ENCODE data around the gene TTC28.
A peak's percentile ranks its signal among the peaks of the same experiment; 100 is the strongest.
"Not testable (repeated sequence)": the region's sequence is repeated elsewhere in the genome, so short reads cannot be mapped to it uniquely, and the experiment has no call there.

The TTC28 gene

DNA sequence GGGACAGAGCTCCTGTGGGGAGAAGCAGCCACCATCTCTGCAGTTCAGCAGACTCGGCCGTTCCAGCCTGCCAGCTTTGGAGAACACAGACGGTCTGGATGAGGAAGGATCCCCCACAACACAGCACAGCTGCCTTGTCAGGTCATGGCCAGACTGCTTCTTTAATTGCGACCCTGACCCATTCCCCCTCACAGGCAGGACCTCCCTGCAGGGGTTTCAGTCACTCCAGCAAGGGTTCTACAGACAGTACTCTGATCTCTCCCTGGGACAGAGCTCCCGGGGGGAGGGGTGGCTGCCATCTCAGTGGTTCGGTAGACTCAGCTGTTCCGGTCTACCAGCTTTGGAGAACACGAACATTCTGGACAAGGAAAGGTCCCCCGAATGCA lies 173.5 kb downstream of the TTC28 start:
- no peak overlapping the region for H3K27ac ChIP-seq
- DNase-seq (ENCODE audit: low read depth, low spot score), result no peak

DNA sequence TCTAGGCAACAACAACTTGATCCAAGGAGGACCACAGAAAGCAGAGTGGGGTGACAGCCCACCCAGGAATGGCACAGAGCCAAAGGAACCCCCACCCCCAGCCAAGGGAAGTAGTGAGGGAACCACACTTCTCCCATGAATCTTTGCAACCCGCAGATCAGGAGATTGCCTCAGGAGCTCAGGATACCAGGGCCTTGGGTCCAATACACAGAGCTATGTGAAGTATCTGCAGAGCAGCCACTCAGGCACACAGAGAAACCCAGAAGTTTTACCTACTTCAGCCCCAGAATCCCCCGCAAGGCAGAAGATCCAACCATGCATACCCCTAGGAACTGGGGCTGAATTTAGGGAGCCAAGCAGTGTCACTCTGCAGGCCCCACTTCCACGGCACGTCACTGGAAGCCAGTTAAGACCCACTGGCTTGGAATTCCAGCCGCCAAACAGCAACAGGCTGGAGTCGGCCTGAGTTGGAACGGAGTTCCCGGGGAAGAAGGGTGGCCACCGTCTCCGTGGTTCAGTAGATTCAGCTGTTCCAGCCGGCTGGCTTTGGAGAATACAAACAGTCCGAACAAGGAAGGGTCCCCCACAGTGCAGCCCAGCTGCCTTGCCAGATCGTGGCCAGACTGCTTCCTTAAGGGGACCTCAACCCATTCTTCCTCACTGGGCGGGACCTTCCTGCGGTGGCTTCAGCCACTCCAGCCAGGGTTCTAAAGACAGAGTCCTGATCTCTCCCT lies 174.1 kb downstream of the TTC28 start:
- no peak for DNase-seq (ENCODE audit: low read depth, low spot score)
- H3K27ac ChIP-seq, result no peak overlapping the region

DNA sequence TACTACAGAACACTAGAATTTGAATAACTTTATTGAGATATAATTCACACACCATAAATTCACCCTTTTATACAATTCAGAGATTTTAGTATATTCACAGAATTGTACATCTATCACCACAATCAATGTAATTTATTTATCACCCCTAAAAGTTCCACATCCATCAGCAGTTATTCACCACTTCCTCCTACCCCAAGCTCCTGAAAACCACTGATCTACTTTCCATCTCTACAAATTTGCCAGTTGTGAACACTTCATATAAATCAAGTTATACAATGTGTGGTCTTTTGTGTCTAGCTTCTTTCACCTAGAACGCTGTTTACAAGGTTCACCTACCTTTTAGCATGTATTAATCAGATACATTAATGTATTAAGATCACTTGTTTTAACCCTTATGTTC lies 179.6 kb downstream of the TTC28 start:
- H3K27ac ChIP-seq, result no peak overlapping the region
- DNase-seq (ENCODE audit: low read depth, low spot score), result no peak

DNA sequence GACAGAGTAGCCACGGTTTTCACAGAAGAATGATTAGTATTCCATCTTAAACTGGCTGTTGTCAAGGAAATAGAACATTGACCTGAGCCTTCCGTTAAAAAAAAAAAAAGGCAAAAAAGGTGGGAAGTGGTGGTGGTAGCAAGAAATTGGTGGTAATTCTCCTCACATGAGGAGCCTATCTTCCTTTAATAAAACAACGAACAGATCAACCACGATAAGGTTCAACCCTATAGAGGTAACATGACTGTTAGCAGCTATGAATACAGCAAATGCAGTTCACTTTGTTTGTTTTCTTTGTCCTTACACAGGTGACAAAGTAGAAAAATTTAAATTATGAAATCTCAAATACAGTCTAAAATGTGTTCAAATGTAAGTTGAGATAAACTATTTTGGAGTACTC lies 181.6 kb downstream of the TTC28 start:
- H3K27ac ChIP-seq, result no peak overlapping the region
- DNase-seq (ENCODE audit: low read depth, low spot score), result no peak

DNA sequence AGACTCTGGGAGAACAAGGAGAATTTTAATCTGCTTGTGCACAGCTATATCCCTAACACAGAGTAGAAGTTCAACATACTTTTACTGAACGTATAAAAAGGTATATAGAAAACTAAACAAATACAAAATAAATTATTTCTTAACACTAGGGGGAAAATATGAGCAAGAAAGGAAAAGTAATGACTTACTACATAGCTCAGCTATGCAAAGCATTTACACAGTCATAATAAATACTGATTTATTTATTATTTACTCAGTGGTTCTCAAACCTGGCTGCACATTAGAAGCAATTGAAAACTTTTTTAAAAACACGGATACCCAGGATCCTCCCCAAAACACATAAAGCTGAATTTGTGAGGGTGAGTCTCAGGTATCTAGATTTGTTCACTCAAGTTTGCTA lies 182.5 kb downstream of the TTC28 start:
- no peak overlapping the region for H3K27ac ChIP-seq
- DNase-seq (ENCODE audit: low read depth, low spot score), result no peak

DNA sequence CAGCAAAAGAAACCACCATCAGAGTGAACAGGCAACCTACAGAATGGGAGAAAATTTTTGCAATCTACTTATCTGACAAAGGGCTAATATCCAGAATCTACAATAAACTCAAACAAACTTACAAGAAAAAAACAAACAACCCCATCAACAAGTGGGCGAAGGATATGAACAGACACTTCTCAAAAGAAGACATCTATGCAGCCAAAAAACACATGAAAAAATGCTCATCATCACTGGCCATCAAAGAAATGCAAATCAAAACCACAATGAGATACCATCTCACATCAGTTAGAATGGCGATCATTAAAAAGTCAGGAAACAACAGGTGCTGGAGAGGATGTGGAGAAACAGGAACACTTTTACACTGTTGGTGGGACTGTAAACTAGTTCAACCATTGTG lies 188.4 kb downstream of the TTC28 start:
- not testable (repeated sequence) for DNase-seq (ENCODE audit: low read depth, low spot score); H3K27ac ChIP-seq

DNA sequence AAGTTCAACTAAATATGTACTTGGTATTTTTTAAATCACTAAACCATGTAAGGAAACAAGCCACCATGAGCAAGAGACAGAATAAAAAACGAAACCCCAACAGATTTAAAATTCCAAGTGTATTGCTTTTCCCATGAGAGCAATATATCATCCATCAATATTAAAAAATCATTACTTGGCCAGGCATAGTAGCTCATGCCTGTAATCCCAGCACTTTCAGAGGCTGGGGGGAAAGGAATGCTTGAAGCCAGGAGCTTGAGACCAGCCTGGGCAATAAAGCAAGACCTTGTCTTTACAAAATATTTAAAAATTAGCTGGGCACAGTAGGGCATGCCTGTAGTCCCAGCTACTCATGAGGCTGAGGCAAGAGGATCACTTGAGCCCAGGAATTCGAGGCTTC lies 190.8 kb downstream of the TTC28 start:
- no peak for DNase-seq (ENCODE audit: low read depth, low spot score)
- H3K27ac ChIP-seq, result no peak overlapping the region

DNA sequence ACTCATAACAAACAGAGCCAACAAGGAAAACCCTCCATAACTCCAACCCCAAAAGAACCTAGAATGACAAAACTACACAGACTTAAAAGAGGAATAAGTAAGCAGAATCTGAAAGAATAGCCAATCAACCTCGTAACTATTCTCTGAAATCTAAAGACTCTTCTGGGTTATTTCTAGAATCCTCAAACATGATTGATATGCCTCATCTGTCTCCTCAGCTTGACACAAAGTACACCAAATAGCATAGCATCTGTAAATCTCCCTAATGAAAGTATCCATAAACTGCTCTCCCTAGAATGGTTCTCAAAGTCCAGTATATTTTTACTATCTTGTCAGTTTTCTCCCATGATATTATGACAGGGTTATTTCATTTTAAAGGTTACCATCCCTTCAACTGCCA lies 195.0 kb downstream of the TTC28 start:
- no peak for DNase-seq (ENCODE audit: low read depth, low spot score)
- H3K27ac ChIP-seq, result no peak overlapping the region

DNA sequence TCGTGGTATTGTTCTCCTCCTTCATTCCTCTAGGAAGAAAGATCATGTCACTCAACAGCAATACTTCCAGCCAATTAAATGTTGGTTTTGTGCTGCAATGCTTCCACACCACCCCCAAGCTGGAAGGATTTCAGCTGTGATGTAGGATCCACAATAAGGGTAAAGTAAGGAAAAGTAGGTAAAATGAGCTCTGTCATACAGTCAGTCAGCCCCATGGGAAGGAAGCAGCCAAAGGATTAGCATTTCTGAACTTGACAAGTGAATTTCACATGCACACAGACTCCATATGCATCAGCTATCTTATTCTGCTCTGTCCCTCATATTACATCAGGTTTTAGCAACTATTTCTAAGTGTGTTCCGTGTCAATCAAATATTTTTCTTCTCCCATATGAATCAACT lies 197.9 kb downstream of the TTC28 start:
- DNase-seq (ENCODE audit: low read depth, low spot score), result no peak
- H3K27ac ChIP-seq, result no peak overlapping the region

DNA sequence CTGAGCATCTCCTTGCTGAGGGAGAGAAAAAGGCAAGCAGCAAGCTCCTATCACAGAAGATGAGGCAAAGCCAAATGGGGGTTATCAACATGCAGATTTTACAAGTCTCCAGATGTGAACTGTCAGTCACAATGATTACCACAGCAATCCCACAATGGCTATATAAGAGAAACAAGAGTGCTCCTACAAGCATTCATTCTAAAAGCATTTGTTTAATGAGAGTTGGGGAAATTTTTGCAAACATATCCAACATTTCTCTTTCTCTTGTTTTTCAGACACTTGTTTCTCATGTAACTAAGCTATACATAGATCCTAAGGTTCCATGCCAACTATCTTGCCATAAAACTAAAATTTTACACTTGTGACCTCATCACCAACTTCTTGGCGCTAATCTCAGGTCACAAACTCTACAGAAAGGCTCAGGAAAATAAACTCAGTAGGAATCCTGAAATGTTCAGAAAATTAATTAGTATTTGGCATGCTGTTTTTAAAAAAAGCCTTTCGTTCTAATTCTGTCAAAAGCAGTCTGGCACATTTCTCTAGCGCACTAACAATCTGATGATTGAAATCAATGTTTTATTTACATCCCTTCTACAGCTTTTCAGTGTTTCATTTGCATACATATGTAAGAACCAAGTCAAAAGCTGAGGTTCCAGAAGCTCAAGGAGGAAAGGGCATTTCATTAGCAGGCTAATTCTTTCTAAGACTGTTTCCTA lies 199.5 kb downstream of the TTC28 start:
- DNase-seq (ENCODE audit: low read depth, low spot score), result no peak
- H3K27ac ChIP-seq, result no peak overlapping the region

DNA sequence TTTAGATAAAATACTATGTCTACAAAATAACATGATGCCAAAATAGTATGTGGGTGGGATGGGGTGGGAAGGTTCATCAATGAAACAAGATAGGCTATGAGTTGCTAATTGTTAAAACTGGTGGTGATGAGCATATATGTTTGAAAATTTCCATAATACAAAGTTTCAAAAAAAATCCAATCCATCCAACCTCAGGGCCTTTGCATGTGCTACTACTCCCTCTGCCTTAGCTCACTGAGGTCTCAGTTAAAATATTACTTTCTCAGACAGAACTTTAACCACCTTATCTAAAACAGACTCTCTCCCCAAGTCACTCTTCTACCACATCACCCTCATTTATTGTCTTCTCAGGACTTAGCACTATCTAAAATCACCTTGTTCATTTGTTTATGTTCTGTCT lies 201.1 kb downstream of the TTC28 start:
- DNase-seq (ENCODE audit: low read depth, low spot score), result no peak

DNA sequence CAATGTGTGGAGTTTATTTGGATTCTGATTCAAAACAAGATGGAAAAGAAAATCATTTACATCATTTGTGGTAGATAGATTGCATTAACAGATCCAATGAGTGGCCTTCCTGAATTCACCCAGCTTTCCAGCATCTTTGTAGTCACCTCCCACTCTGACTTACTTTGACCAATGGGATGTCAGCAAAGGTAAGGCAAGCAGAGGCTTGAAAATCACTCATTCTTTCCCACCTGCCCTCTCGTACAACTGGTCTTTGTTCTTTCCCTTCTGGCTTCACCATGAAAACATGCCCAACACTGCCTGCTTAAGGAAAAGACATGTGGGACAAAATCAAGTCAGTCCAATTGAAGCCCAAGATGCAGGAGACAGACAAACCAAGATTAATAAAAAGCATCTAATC lies 202.1 kb downstream of the TTC28 start:
- no peak overlapping the region for H3K27ac ChIP-seq
- DNase-seq (ENCODE audit: low read depth, low spot score), result peak; percentile 27

More for the DNA sequence above, 201.1 kb downstream of the TTC28 start:
- H3K27ac ChIP-seq, result no peak overlapping the region

DNA sequence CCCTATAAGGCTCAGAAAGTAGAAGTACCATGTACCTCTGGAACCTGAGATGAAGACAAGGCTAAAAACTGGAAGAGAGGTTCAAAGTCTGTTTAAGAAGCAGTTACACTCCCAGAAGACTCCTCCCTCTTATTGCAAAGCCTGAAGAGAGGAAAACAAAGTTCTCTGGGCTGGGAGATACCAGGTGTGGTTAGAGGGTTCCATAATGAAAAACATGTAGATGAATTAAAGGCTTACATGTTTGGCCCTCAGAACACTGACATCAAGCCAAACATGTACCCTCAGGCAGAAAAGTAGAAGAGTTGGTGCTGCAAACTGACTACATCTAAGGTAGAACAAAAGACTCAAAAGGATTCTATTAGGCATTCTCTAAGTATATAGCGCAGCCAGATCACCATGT lies 205.3 kb downstream of the TTC28 start:
- DNase-seq (ENCODE audit: low read depth, low spot score), result no peak

DNA sequence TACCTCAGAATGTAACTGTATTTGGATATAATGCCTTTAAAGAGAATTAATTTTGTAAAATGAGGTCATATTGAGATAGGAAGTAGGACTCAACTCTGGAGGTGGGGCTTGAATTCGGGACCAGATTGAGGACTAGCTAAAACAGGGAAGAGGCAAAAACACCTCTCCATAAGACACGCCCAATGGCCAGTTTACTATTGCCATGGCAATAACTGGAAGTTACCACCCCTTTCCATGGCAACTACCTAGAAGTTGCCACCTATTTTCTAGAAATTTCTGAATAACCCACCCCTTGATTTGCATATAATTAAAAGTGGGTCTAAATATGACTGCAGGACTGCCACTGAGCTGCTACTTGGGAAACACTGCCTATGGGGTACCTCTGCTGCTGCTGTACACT lies 206.4 kb downstream of the TTC28 start:
- H3K27ac ChIP-seq, result no peak overlapping the region
- no peak for DNase-seq (ENCODE audit: low read depth, low spot score)

More for the DNA sequence above, 205.3 kb downstream of the TTC28 start:
- H3K27ac ChIP-seq, result no peak overlapping the region

DNA sequence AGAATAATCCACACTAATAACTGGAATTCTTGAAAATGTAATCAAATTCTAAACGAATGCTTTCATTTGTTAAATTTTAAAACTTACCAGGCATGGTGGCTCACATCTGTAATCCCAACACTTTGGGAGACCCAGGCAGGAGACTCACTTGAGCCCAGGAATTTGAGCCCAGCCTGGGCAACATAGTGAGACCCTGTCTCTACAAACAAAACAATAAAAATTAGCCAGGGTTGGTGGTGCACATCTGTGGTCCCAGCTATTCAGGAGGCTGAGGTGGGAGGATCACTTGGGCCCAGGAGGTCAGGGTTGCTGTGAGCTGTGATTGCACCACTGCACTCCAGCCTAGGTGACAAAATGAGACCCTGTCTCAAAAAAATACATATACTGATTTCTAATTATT lies 212.6 kb downstream of the TTC28 start:
- H3K27ac ChIP-seq; DNase-seq (ENCODE audit: low read depth, low spot score): not testable (repeated sequence)

DNA sequence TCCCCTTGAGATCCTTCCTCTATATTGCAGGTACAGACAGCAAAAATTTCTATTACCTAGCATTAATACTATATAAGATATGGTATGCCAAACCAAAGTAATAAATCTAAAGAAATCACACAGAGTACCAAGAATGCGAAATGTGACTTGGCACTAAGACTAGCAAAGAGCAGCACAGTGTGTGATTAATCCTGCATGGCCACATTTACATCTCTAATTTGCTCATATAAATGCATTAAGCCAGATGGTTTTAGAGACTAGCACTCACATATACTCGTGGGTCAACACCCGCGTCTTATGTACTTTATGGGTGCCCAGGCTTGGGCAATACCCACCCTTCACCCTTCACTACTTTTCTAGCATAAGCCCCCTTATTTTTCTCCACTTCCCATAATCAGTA lies 213.2 kb downstream of the TTC28 start:
- H3K27ac ChIP-seq, result no peak overlapping the region
- no peak for DNase-seq (ENCODE audit: low read depth, low spot score)

DNA sequence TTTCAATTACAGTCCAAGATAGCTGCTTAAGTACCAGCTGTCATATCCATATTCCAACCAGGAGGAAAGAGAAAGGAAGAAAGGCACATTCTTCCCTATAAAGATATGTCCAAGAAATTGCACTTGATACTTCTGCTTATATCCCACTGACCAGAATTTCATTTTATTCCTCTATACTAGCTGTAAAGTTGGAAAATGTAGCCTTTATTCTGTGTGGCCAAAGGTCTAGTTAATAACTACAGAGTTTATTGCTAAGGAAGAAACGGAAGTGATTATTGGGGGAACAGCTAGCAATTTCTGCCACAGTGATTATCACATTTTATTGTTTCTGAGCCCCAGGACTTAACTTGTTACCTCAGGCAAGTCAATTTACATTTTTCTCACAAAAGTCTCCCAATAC lies 213.8 kb downstream of the TTC28 start:
- no peak for DNase-seq (ENCODE audit: low read depth, low spot score)

DNA sequence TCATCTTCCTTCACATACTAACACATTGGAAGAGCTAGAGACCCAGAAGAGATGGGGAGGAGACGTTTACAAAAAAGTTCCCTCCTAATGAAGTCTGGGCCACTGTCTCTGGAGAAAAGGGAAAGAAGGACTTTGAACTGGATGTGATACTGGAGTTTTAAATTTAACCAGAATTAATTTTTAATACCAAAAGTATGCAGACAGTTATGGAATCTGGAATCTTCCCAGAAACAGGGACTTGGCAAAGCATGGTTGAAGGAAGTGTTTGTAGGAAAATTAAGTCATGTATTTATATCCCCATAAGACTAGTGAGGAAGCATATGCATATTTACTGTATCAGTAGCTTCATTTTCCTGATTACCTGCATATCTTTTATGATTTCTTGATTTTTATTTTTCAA lies 215.5 kb downstream of the TTC28 start:
- H3K27ac ChIP-seq, result no peak overlapping the region
- no peak for DNase-seq (ENCODE audit: low read depth, low spot score)

More for the DNA sequence above, 213.8 kb downstream of the TTC28 start:
- H3K27ac ChIP-seq, result no peak overlapping the region

DNA sequence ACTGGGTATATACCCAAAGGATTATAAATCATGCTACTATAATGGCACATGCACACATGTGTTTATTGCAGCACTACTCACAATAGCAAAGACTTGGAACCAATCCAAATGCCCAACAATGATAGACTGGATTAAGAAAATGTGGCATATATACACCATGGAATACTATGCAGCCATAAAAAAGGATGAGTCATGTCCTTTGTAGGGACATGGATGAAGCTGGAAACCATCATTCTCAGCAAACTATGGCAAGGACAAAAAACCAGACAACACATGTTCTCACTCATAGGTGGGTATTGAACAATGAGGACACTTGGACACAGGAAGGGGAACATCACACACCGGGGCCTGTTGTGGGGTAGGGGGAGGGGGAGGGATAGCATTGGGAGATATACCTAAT lies 216.2 kb downstream of the TTC28 start:
- not testable (repeated sequence) for DNase-seq (ENCODE audit: low read depth, low spot score); H3K27ac ChIP-seq

DNA sequence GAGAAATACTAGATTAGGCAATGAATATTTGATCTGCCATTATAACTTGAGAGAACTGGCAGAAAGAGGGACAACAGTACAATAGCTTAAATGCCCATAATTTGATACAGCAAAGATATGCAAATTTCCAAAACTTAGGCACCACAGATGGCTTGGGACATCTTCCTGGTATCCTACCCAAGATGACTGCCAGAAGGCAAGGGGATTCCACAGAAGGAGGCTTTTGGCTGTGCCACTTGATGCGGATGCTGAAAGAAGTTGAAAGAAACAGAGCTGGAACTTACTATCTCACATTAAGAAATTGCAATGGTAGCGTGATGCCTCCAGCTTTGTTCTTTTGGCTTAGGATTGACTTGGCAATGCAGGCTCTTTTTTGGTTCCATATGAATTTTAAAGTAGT lies 216.7 kb downstream of the TTC28 start:
- DNase-seq (ENCODE audit: low read depth, low spot score), result no peak

DNA sequence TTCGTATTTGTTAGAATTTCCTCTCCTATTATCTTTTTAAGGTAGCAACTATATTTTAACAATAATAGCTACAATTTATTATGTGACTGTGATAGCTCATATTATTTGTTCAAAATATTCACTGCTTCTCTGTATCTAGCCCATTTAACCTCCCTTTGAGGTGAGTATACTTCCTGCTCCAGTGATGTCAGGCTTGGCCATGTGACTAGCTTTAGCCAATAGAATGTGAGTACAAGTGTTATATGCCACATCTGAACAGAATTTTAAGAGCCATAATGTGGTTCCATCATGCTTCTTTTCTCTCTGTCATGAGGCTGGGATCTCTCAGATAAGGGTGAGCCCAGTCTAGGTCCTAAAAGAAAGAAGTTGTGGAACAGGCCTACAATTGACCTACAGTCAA lies 217.6 kb downstream of the TTC28 start:
- no peak overlapping the region for H3K27ac ChIP-seq
- DNase-seq (ENCODE audit: low read depth, low spot score), result no peak

More for the DNA sequence above, 216.7 kb downstream of the TTC28 start:
- H3K27ac ChIP-seq, result no peak overlapping the region
